Measurements from ENCODE around the gene CERK.

DNA sequence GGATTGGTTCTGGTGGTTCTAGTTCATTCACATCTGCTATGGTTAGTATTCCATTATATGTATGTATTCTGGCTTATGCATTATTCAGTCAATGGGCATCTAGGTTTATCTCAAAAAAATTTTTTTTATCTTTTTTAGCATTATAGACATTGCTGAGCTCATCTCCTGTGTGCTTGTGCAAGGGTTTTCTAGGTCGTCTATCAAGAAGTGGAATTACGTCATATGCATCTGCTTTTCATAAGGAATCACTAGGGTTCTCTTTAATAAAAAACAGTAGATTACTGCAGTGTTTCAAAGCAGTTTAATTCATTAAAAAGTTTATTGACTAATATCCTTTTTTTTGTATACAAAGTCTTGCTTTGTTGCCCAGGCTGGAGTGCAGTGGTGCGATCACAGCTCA, 45.7 kb upstream of the CERK start:
- TF ChIP-seq, protein P1, sequence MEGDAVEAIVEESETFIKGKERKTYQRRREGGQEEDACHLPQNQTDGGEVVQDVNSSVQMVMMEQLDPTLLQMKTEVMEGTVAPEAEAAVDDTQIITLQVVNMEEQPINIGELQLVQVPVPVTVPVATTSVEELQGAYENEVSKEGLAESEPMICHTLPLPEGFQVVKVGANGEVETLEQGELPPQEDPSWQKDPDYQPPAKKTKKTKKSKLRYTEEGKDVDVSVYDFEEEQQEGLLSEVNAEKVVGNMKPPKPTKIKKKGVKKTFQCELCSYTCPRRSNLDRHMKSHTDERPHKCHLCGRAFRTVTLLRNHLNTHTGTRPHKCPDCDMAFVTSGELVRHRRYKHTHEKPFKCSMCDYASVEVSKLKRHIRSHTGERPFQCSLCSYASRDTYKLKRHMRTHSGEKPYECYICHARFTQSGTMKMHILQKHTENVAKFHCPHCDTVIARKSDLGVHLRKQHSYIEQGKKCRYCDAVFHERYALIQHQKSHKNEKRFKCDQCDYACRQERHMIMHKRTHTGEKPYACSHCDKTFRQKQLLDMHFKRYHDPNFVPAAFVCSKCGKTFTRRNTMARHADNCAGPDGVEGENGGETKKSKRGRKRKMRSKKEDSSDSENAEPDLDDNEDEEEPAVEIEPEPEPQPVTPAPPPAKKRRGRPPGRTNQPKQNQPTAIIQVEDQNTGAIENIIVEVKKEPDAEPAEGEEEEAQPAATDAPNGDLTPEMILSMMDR (IDR thresholded peaks at IDR 0.05), result no peak
- no peak for TF ChIP-seq POLR2A (IDR thresholded peaks at IDR 0.05)
